Fibroblast of skin of left quadriceps (primary cell): ENCODE measurements around the gene EVA1A.
A peak's percentile ranks its signal among the peaks of the same experiment; 100 is the strongest.

Source experiments
- DNase-seq, 2 experiments: peaks; one replicate each; pipeline ENCODE4 v3.0.0-alpha.2; 2013; ENCODE audit warnings: low read depth in 2 of 2

Gene EVA1A

GRCh38 chr2:75563591-75563990 lies 2.9 kb upstream of the EVA1A start:
- no peak for DNase-seq

- DNase-seq, result no peak
Measured at GRCh38 chr2:75562513-75562864, 1.8 kb upstream of the EVA1A start.

- DNase-seq, result no peak
Measured at GRCh38 chr2:75561566-75562512, 1.1 kb upstream of the EVA1A start.

- no peak for DNase-seq
Measured at GRCh38 chr2:75560022-75560767, 544 bp downstream of the EVA1A start.

GRCh38 chr2:75559680-75560021 lies 1.1 kb downstream of the EVA1A start:
- no peak for DNase-seq

GRCh38 chr2:75558786-75559679 lies 1.7 kb downstream of the EVA1A start:
- peak; percentile 61 to 63 for DNase-seq

- no peak for DNase-seq
Measured at GRCh38 chr2:75558136-75558535, 2.6 kb downstream of the EVA1A start.

GRCh38 chr2:75557474-75558133 lies 3.1 kb downstream of the EVA1A start:
- DNase-seq, result no peak

- DNase-seq, result no peak
Measured at GRCh38 chr2:75556679-75557366, 3.9 kb downstream of the EVA1A start.

- no peak for DNase-seq
Measured at GRCh38 chr2:75555701-75556100, 5.0 kb downstream of the EVA1A start.

GRCh38 chr2:75553935-75554531 lies 6.7 kb downstream of the EVA1A start:
- DNase-seq, result no peak

- no peak for DNase-seq
Measured at GRCh38 chr2:75552222-75552621, 8.5 kb downstream of the EVA1A start.

GRCh38 chr2:75551434-75551833 lies 9.3 kb downstream of the EVA1A start:
- DNase-seq, result no peak

GRCh38 chr2:75549401-75550253 lies 11.1 kb downstream of the EVA1A start:
- DNase-seq, result no peak

- DNase-seq, result no peak
Measured at GRCh38 chr2:75548036-75548573, 12.6 kb downstream of the EVA1A start.

GRCh38 chr2:75547345-75548035 lies 13.2 kb downstream of the EVA1A start:
- no peak for DNase-seq

- no peak for DNase-seq
Measured at GRCh38 chr2:75545922-75546321, 14.8 kb downstream of the EVA1A start.

- no peak for DNase-seq
Measured at GRCh38 chr2:75545387-75545786, 15.4 kb downstream of the EVA1A start.

GRCh38 chr2:75543446-75543845 lies 17.3 kb downstream of the EVA1A start:
- DNase-seq, result no peak
